ENCODE measurements around the gene RPS14.
A peak's percentile ranks its signal among the peaks of the same experiment; 100 is the strongest.

RPS14 gene

GRCh38 chr5:150400316-150401075 lies 49.0 kb downstream of the RPS14 start:
- no peak for DNase-seq (ENCODE audit: low spot score)

- no peak for DNase-seq (ENCODE audit: low spot score)
Observed at GRCh38 chr5:150399524-150400211, 49.9 kb downstream of the RPS14 start.

- peak; percentile 45 for DNase-seq (ENCODE audit: low spot score)
Observed at GRCh38 chr5:150398722-150399523, 50.6 kb downstream of the RPS14 start.

GRCh38 chr5:150397782-150398721 lies 51.5 kb downstream of the RPS14 start:
- DNase-seq (ENCODE audit: low spot score), result no peak

- peak; percentile 21 for DNase-seq (ENCODE audit: low spot score)
Observed at GRCh38 chr5:150397146-150397781, 52.3 kb downstream of the RPS14 start.

GRCh38 chr5:150396267-150396666 lies 53.3 kb downstream of the RPS14 start:
- no peak for DNase-seq (ENCODE audit: low spot score)

GRCh38 chr5:150395688-150395975 lies 53.9 kb downstream of the RPS14 start:
- no peak for DNase-seq (ENCODE audit: low spot score)

GRCh38 chr5:150394912-150395687 lies 54.4 kb downstream of the RPS14 start:
- DNase-seq (ENCODE audit: low spot score), result no peak

GRCh38 chr5:150394131-150394530 lies 55.4 kb downstream of the RPS14 start:
- no peak for DNase-seq (ENCODE audit: low spot score)

GRCh38 chr5:150393096-150393645 lies 56.4 kb downstream of the RPS14 start:
- no peak for DNase-seq (ENCODE audit: low spot score)

- no peak for DNase-seq (ENCODE audit: low spot score)
Observed at GRCh38 chr5:150392680-150393079, 56.9 kb downstream of the RPS14 start.
